ENCODE results near the gene ZNF808. TPM values are rescaled to one million over a fixed set of nuclear protein-coding genes. Genes with fewer than 3 reads are reported as not detected.
"Not testable (repeated sequence)": the region's sequence is repeated elsewhere in the genome, so short reads cannot be mapped to it uniquely, and the experiment has no call there.

The ZNF808 gene
- polyA plus RNA-seq, 1 experiment, result 7.7 TPM

DNA sequence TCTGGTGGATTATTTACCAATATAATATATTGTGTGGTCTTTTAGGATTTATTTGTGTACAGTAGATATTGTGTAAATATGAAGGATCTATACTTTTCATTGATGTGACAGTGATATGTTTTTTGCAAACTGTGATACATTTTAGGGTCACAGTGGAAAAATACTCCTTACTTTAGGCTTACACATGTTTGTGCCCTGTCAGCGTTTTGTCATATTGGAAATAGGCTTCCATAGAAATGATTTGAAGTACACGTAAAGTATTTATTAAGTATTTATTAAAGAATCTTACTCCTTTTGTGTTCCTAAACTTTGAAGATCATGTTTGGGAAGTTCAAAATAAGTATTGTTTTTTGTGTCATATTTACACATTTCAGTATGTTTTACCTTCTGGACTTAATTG, 5.0 kb downstream of the ZNF808 start:
- POLR2A ChIA-PET, result no interaction called here
- Histone ChIP-seq H3K4me3 (ENCODE audit: low read depth, low read length) (no peak overlapping the region), H3K27me3 (ENCODE audit: control insufficient read depth, insufficient read depth, low read length) (no peaks in the 10 kb centered on the region), H3K9me3 (ENCODE audit: control insufficient read depth, insufficient read depth, low read length) (peaks cover 4% of the 10 kb centered on the region), H3K27ac (ENCODE audit: low read depth, low read length) (no peak overlapping the region)
- DNase-seq (ENCODE audit: low read depth, low spot score), result no peak
- CTCF ChIA-PET, result no interaction called here
- TF ChIP-seq, protein P1, sequence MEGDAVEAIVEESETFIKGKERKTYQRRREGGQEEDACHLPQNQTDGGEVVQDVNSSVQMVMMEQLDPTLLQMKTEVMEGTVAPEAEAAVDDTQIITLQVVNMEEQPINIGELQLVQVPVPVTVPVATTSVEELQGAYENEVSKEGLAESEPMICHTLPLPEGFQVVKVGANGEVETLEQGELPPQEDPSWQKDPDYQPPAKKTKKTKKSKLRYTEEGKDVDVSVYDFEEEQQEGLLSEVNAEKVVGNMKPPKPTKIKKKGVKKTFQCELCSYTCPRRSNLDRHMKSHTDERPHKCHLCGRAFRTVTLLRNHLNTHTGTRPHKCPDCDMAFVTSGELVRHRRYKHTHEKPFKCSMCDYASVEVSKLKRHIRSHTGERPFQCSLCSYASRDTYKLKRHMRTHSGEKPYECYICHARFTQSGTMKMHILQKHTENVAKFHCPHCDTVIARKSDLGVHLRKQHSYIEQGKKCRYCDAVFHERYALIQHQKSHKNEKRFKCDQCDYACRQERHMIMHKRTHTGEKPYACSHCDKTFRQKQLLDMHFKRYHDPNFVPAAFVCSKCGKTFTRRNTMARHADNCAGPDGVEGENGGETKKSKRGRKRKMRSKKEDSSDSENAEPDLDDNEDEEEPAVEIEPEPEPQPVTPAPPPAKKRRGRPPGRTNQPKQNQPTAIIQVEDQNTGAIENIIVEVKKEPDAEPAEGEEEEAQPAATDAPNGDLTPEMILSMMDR (IDR thresholded peaks at IDR 0.05; ENCODE audit: low read depth, low read length), result no peak

DNA sequence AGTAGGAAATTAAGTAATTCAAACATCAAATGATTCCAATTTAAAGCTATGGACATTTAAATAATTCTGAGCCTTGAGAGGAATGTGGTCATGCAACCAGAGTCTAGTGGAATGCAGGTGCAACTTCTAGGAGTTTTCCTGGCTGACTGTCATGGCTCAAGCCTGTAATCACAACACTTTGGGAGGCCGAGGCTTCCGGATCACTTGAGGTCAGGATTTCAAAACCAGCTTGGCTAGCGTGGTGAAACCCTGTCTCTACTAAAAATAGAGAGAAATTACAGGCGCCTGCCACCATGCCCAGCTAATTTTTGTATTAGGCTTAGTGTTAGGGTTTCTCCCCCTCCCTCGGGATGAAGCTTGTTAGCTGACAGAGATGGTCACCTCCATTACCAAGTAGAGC, 6.4 kb downstream of the ZNF808 start:
- DNase-seq (ENCODE audit: low read depth, low spot score), result no peak
- CTCF ChIA-PET, result no interaction called here
- TF ChIP-seq, protein P1 (IDR thresholded peaks at IDR 0.05; ENCODE audit: low read depth, low read length), result no peak
- Histone ChIP-seq H3K27ac (ENCODE audit: low read depth, low read length) (no peak overlapping the region), H3K27me3 (ENCODE audit: control insufficient read depth, insufficient read depth, low read length) (no peaks in the 10 kb centered on the region), H3K9me3 (ENCODE audit: control insufficient read depth, insufficient read depth, low read length) (peaks cover 7% of the 10 kb centered on the region), H3K4me3 (ENCODE audit: low read depth, low read length) (no peak overlapping the region)
- POLR2A ChIA-PET, result no interaction called here

DNA sequence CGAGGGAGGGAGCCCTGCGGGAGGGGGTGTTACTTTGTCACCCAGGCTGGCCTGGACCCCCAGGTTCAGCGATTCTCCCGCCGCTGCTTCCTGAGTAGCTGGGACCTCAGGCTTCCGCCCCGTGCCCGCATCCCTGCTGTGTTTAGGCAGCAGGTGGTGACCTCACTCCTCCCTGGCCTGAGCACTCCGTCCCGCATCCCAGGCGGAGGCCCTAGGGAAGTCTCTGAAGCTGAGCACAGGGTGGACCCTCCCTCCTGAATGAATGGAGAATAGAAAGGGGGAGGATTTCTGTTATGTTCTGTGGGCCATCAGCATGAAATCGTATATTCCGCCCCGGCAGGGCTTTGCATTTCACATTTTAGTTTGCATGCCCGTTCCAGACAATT, 7.9 kb downstream of the ZNF808 start:
- POLR2A ChIA-PET, result interaction anchor here (0.7 kb wide), 1 partner anchor 230 kb away, joined by 6 read pairs; no protein-coding TSS in a partner anchor
- H3K4me3 ChIP-seq (ENCODE audit: low read depth, low read length), result peak overlapping the region; percentile 73
- DNase-seq (ENCODE audit: low read depth, low spot score); H3K27me3 ChIP-seq (ENCODE audit: control insufficient read depth, insufficient read depth, low read length); CTCF ChIA-PET; H3K27ac ChIP-seq (ENCODE audit: low read depth, low read length): not testable (repeated sequence)
- peaks cover 13% of the 10 kb centered on the region for H3K9me3 ChIP-seq (ENCODE audit: control insufficient read depth, insufficient read depth, low read length)

DNA sequence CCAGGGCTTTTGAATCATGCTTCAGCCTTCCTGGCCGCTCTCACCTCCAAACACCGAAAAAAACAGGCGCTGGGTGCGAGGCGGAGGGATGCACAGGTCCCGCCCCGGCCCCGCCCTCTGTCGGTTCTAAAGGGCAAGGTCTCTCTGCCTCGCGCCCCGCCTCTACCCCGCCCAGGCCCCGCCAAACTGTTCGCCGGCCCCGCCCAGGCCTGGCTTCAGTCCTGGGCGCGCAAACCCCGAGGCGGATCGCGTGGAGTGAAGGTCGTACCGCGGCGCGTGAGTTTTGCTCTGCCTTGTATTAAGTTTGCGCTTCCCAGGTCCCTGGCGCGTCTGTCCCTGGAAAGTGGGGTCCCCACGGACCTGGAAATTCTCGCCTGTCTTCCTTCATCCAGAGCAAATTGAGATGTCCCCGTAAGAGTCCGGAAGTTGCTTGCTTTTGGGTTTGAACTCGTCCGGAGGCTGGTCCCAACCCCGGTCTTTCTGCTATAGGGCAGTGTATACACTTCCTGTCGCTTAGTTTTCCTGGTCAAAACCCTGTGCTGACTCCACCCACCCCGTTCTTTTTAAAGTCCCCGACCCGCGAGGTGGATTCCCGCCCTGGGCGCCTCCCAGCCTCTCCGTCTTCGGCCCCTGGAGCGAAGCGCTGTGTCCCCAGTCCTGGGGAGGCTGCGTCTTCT, 8.4 kb downstream of the ZNF808 start:
- no peaks in the 10 kb centered on the region for H3K27me3 ChIP-seq (ENCODE audit: control insufficient read depth, insufficient read depth, low read length)
- ChIA-PET CTCF (no interaction called here), POLR2A (no interaction called here)
- TF ChIP-seq, protein P1 (IDR thresholded peaks at IDR 0.05; ENCODE audit: low read depth, low read length), result no peak; the same call in 1 of the 2 replicates
- peak; percentile 24 for DNase-seq (ENCODE audit: low read depth, low spot score)
- H3K27ac ChIP-seq (ENCODE audit: low read depth, low read length), result peak overlapping the region; percentile 21
- H3K9me3 ChIP-seq (ENCODE audit: control insufficient read depth, insufficient read depth, low read length), result peaks cover 15% of the 10 kb centered on the region
- peak overlapping the region; percentile 73 for H3K4me3 ChIP-seq (ENCODE audit: low read depth, low read length)

DNA sequence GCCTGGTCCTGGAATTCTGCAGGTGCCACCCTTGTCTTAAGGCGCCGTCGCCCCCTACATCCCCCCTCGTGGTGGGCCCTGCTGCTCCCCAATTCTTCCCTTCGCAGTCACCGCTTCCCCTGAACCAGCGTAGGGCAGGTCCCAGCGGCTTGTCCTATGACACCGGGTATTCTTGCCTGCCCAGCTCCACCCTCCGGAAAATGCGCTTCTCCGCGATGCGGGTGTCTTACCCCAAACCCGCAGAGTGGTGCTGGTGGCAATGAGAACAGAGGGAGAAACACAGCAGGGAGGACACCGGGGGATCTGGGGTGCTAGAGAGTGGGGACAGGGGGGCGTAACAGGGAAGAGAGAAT, 9.0 kb downstream of the ZNF808 start:
- ChIA-PET CTCF (no interaction called here), POLR2A (no interaction called here)
- DNase-seq (ENCODE audit: low read depth, low spot score), result no peak
- H3K27me3 ChIP-seq (ENCODE audit: control insufficient read depth, insufficient read depth, low read length), result no peaks in the 10 kb centered on the region
- peaks cover 21% of the 10 kb centered on the region for H3K9me3 ChIP-seq (ENCODE audit: control insufficient read depth, insufficient read depth, low read length)
- H3K4me3 ChIP-seq (ENCODE audit: low read depth, low read length), result peak overlapping the region; percentile 73
- H3K27ac ChIP-seq (ENCODE audit: low read depth, low read length), result peak overlapping the region; percentile 21
- TF ChIP-seq, protein P1 (IDR thresholded peaks at IDR 0.05; ENCODE audit: low read depth, low read length), result no peak

DNA sequence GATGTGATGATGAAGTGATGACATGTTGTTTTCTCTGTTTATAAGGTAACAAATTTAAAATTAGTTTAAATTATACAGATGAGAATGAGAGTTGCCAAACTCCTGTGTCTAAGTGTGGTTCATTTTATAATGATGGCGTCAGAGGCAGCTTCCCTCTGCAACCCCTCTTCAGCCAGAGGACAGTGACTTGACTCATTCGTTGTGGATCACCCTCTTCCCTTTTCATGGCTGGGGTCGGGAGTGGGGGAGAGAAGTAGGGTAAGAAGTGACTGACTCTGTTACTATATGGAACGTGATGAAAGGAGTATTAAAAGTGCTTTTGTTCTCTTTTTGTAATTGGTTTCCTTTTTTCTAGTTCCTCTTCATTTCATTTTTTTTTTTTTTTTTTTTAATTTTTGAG, 11.3 kb downstream of the ZNF808 start:
- H3K27me3 ChIP-seq (ENCODE audit: control insufficient read depth, insufficient read depth, low read length); CTCF ChIA-PET; DNase-seq (ENCODE audit: low read depth, low spot score); H3K4me3 ChIP-seq (ENCODE audit: low read depth, low read length); H3K27ac ChIP-seq (ENCODE audit: low read depth, low read length); POLR2A ChIA-PET: not testable (repeated sequence)
- peaks cover 30% of the 10 kb centered on the region for H3K9me3 ChIP-seq (ENCODE audit: control insufficient read depth, insufficient read depth, low read length)

DNA sequence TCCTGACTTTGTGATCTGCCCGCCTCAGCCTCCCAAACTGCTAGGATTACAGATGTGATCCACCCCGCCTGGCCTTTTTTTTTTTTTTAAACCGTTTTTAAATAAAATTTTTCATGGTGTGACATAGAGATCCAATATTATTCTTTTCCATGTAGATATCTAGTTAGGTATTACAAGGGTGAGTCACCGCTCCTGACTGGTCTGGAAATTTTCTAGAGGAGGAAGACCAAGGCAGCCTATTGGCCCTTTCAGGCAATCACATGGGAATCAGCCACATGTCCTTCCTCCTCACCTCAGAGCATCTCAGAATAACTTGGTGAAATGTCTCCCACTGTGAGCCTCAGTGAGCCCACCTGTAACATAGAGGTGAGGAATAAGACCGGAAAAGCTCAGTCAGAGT, 13.7 kb downstream of the ZNF808 start:
- DNase-seq (ENCODE audit: low read depth, low spot score); POLR2A ChIA-PET: not testable (repeated sequence)

More for the DNA sequence above, 13.7 kb downstream of the ZNF808 start:
- not testable (repeated sequence) for H3K27ac ChIP-seq (ENCODE audit: low read depth, low read length); H3K27me3 ChIP-seq (ENCODE audit: control insufficient read depth, insufficient read depth, low read length); H3K4me3 ChIP-seq (ENCODE audit: low read depth, low read length)
- H3K9me3 ChIP-seq (ENCODE audit: control insufficient read depth, insufficient read depth, low read length), result peaks cover 40% of the 10 kb centered on the region
- CTCF ChIA-PET, result interaction anchor here (0.5 kb wide), 1 partner anchor 153 kb away, joined by 3 read pairs; no protein-coding TSS in a partner anchor
